ENCODE data around the gene CREB5.

Gene CREB5

GRCh38 chr7:28531291-28531690 lies 119.0 kb downstream of the CREB5 start:
- Histone ChIP-seq H3K9me3 (ENCODE audit: control insufficient read depth in 2 of 2, low read length in 2 of 2) (no peaks in the 10 kb centered on the region), H3K4me1 (ENCODE audit: control insufficient read depth, insufficient read depth, low read length) (peaks cover 2% of the 10 kb centered on the region), H3K36me3 (ENCODE audit: control insufficient read depth in 2 of 2, insufficient read depth in 2 of 2, low read length in 2 of 2) (no peaks in the 10 kb centered on the region), H3K9ac (ENCODE audit: low read length in 2 of 2) (no peak overlapping the region), H3K27ac (ENCODE audit: low read length) (no peak overlapping the region), H3K4me3 (ENCODE audit: low read length in 2 of 2) (no peak overlapping the region), H3K27me3 (ENCODE audit: control insufficient read depth in 1 of 2, insufficient read depth in 2 of 2, low read length in 2 of 2) (no peaks in the 10 kb centered on the region)

- H3K9me3 ChIP-seq (ENCODE audit: control insufficient read depth in 2 of 2, low read length in 2 of 2): no peaks in the 10 kb centered on the region
- peaks cover 2% of the 10 kb centered on the region for H3K4me1 ChIP-seq (ENCODE audit: control insufficient read depth, insufficient read depth, low read length)
- H3K4me3 ChIP-seq (ENCODE audit: low read length in 2 of 2): no peak overlapping the region
- H3K27me3 ChIP-seq (ENCODE audit: control insufficient read depth in 1 of 2, insufficient read depth in 2 of 2, low read length in 2 of 2): no peaks in the 10 kb centered on the region
- no peaks in the 10 kb centered on the region for H3K36me3 ChIP-seq (ENCODE audit: control insufficient read depth in 2 of 2, insufficient read depth in 2 of 2, low read length in 2 of 2)
- no peak overlapping the region for H3K9ac ChIP-seq (ENCODE audit: low read length in 2 of 2)
- H3K27ac ChIP-seq (ENCODE audit: low read length): no peak overlapping the region
Observed at GRCh38 chr7:28532181-28532580, 119.9 kb downstream of the CREB5 start.

GRCh38 chr7:28533267-28533666 lies 120.9 kb downstream of the CREB5 start:
- Histone ChIP-seq H3K27ac (ENCODE audit: low read length) (no peak overlapping the region), H3K4me3 (ENCODE audit: low read length in 2 of 2) (no peak overlapping the region), H3K27me3 (ENCODE audit: control insufficient read depth in 1 of 2, insufficient read depth in 2 of 2, low read length in 2 of 2) (no peaks in the 10 kb centered on the region), H3K36me3 (ENCODE audit: control insufficient read depth in 2 of 2, insufficient read depth in 2 of 2, low read length in 2 of 2) (no peaks in the 10 kb centered on the region), H3K4me1 (ENCODE audit: control insufficient read depth, insufficient read depth, low read length) (peaks cover 2% of the 10 kb centered on the region), H3K9me3 (ENCODE audit: control insufficient read depth in 2 of 2, low read length in 2 of 2) (no peaks in the 10 kb centered on the region), H3K9ac (ENCODE audit: low read length in 2 of 2) (no peak overlapping the region)

GRCh38 chr7:28533731-28534531 lies 121.6 kb downstream of the CREB5 start:
- H3K36me3 ChIP-seq (ENCODE audit: control insufficient read depth in 2 of 2, insufficient read depth in 2 of 2, low read length in 2 of 2): no peaks in the 10 kb centered on the region
- H3K9ac ChIP-seq (ENCODE audit: low read length in 2 of 2): no peak overlapping the region
- no peaks in the 10 kb centered on the region for H3K9me3 ChIP-seq (ENCODE audit: control insufficient read depth in 2 of 2, low read length in 2 of 2)
- H3K4me3 ChIP-seq (ENCODE audit: low read length in 2 of 2): no peak overlapping the region
- H3K4me1 ChIP-seq (ENCODE audit: control insufficient read depth, insufficient read depth, low read length): peaks cover 2% of the 10 kb centered on the region
- H3K27ac ChIP-seq (ENCODE audit: low read length): no peak overlapping the region
- no peaks in the 10 kb centered on the region for H3K27me3 ChIP-seq (ENCODE audit: control insufficient read depth in 1 of 2, insufficient read depth in 2 of 2, low read length in 2 of 2)

- no peak overlapping the region for H3K4me3 ChIP-seq (ENCODE audit: low read length in 2 of 2)
- H3K27ac ChIP-seq (ENCODE audit: low read length): no peak overlapping the region
- no peaks in the 10 kb centered on the region for H3K9me3 ChIP-seq (ENCODE audit: control insufficient read depth in 2 of 2, low read length in 2 of 2)
- no peaks in the 10 kb centered on the region for H3K27me3 ChIP-seq (ENCODE audit: control insufficient read depth in 1 of 2, insufficient read depth in 2 of 2, low read length in 2 of 2)
- H3K36me3 ChIP-seq (ENCODE audit: control insufficient read depth in 2 of 2, insufficient read depth in 2 of 2, low read length in 2 of 2): no peaks in the 10 kb centered on the region
- peaks cover 2% of the 10 kb centered on the region for H3K4me1 ChIP-seq (ENCODE audit: control insufficient read depth, insufficient read depth, low read length)
- no peak overlapping the region for H3K9ac ChIP-seq (ENCODE audit: low read length in 2 of 2)
Observed at GRCh38 chr7:28536259-28536658, 123.9 kb downstream of the CREB5 start.

GRCh38 chr7:28539289-28539981 lies 127.1 kb downstream of the CREB5 start:
- Histone ChIP-seq H3K4me1 (ENCODE audit: control insufficient read depth, insufficient read depth, low read length) (no peaks in the 10 kb centered on the region), H3K27ac (ENCODE audit: low read length) (no peak overlapping the region), H3K36me3 (ENCODE audit: control insufficient read depth in 2 of 2, insufficient read depth in 2 of 2, low read length in 2 of 2) (no peaks in the 10 kb centered on the region), H3K27me3 (ENCODE audit: control insufficient read depth in 1 of 2, insufficient read depth in 2 of 2, low read length in 2 of 2) (no peaks in the 10 kb centered on the region), H3K4me3 (ENCODE audit: low read length in 2 of 2) (no peak overlapping the region), H3K9ac (ENCODE audit: low read length in 2 of 2) (no peak overlapping the region), H3K9me3 (ENCODE audit: control insufficient read depth in 2 of 2, low read length in 2 of 2) (no peaks in the 10 kb centered on the region)

GRCh38 chr7:28542410-28542809 lies 130.1 kb downstream of the CREB5 start:
- no peaks in the 10 kb centered on the region for H3K9me3 ChIP-seq (ENCODE audit: control insufficient read depth in 2 of 2, low read length in 2 of 2)
- no peaks in the 10 kb centered on the region for H3K36me3 ChIP-seq (ENCODE audit: control insufficient read depth in 2 of 2, insufficient read depth in 2 of 2, low read length in 2 of 2)
- H3K4me3 ChIP-seq (ENCODE audit: low read length in 2 of 2): no peak overlapping the region
- H3K27ac ChIP-seq (ENCODE audit: low read length): no peak overlapping the region
- H3K27me3 ChIP-seq (ENCODE audit: control insufficient read depth in 1 of 2, insufficient read depth in 2 of 2, low read length in 2 of 2): no peaks in the 10 kb centered on the region
- H3K9ac ChIP-seq (ENCODE audit: low read length in 2 of 2): no peak overlapping the region
- no peaks in the 10 kb centered on the region for H3K4me1 ChIP-seq (ENCODE audit: control insufficient read depth, insufficient read depth, low read length)

- no peak overlapping the region for H3K9ac ChIP-seq (ENCODE audit: low read length in 2 of 2)
- no peaks in the 10 kb centered on the region for H3K9me3 ChIP-seq (ENCODE audit: control insufficient read depth in 2 of 2, low read length in 2 of 2)
- H3K27ac ChIP-seq (ENCODE audit: low read length): no peak overlapping the region
- H3K36me3 ChIP-seq (ENCODE audit: control insufficient read depth in 2 of 2, insufficient read depth in 2 of 2, low read length in 2 of 2): no peaks in the 10 kb centered on the region
- no peak overlapping the region for H3K4me3 ChIP-seq (ENCODE audit: low read length in 2 of 2)
- H3K27me3 ChIP-seq (ENCODE audit: control insufficient read depth in 1 of 2, insufficient read depth in 2 of 2, low read length in 2 of 2): no peaks in the 10 kb centered on the region
- H3K4me1 ChIP-seq (ENCODE audit: control insufficient read depth, insufficient read depth, low read length): no peaks in the 10 kb centered on the region
Observed at GRCh38 chr7:28544453-28545117, 132.3 kb downstream of the CREB5 start.

- Histone ChIP-seq H3K4me1 (ENCODE audit: control insufficient read depth, insufficient read depth, low read length) (peaks cover 5% of the 10 kb centered on the region), H3K4me3 (ENCODE audit: low read length in 2 of 2) (no peak overlapping the region), H3K27ac (ENCODE audit: low read length) (no peak overlapping the region), H3K36me3 (ENCODE audit: control insufficient read depth in 2 of 2, insufficient read depth in 2 of 2, low read length in 2 of 2) (no peaks in the 10 kb centered on the region), H3K9me3 (ENCODE audit: control insufficient read depth in 2 of 2, low read length in 2 of 2) (no peaks in the 10 kb centered on the region), H3K27me3 (ENCODE audit: control insufficient read depth in 1 of 2, insufficient read depth in 2 of 2, low read length in 2 of 2) (no peaks in the 10 kb centered on the region), H3K9ac (ENCODE audit: low read length in 2 of 2) (no peak overlapping the region)
Observed at GRCh38 chr7:28546067-28546466, 133.7 kb downstream of the CREB5 start.

GRCh38 chr7:28547115-28547514 lies 134.8 kb downstream of the CREB5 start:
- H3K4me1 ChIP-seq (ENCODE audit: control insufficient read depth, insufficient read depth, low read length): peaks cover 5% of the 10 kb centered on the region
- no peaks in the 10 kb centered on the region for H3K9me3 ChIP-seq (ENCODE audit: control insufficient read depth in 2 of 2, low read length in 2 of 2)
- H3K27ac ChIP-seq (ENCODE audit: low read length): no peak overlapping the region
- no peak overlapping the region for H3K9ac ChIP-seq (ENCODE audit: low read length in 2 of 2)
- no peaks in the 10 kb centered on the region for H3K27me3 ChIP-seq (ENCODE audit: control insufficient read depth in 1 of 2, insufficient read depth in 2 of 2, low read length in 2 of 2)
- no peaks in the 10 kb centered on the region for H3K36me3 ChIP-seq (ENCODE audit: control insufficient read depth in 2 of 2, insufficient read depth in 2 of 2, low read length in 2 of 2)
- no peak overlapping the region for H3K4me3 ChIP-seq (ENCODE audit: low read length in 2 of 2)

Measured in stomach smooth muscle (tissue), 2 donors.